Thoracic aorta (tissue), 2 donors: Measurements from ENCODE around the gene CAMKK2. TPM values are rescaled to one million over a fixed set of nuclear protein-coding genes. Genes with fewer than 3 reads are reported as not detected.
"Not testable (repeated sequence)": the region's sequence is repeated elsewhere in the genome, so short reads cannot be mapped to it uniquely, and the experiment has no call there.

Source experiments
- ATAC-seq: fragments of 150-250 bp; one replicate; pipeline ENCODE4 v1.8.0; 2017; ENCODE audit warnings: low read depth; ENCODE audit not compliant: insufficient number of reproducible peaks, low FRiP score
- DNase-seq: peaks from one replicate; pipeline ENCODE4 v3.0.0-alpha.2; 2020; ENCODE audit warnings: low spot score
- H3K27ac ChIP-seq, 2 donors: fragments of 200-600 bp; sonication (generic); 1 replicate in 1 of 2; 2 replicates in 1 of 2; pipeline ENCODE4 v1.5.1; 2016; ENCODE audit warnings: mild to moderate bottlenecking in 2 of 2, moderate library complexity in 2 of 2
- H3K27me3 ChIP-seq: fragments of 200-600 bp; sonication (generic); replicated peaks from 2 replicates; pipeline ENCODE4 v1.6.0; 2016; ENCODE audit warnings: mild to moderate bottlenecking; ENCODE audit not compliant: insufficient read depth
- H3K36me3 ChIP-seq: fragments of 200-600 bp; sonication (generic); one replicate; pipeline ENCODE4 v1.5.1; 2016
- H3K4me1 ChIP-seq, 2 donors: fragments of 200-600 bp; sonication (generic); 1 replicate in 1 of 2; 2 replicates in 1 of 2; pipeline versions ENCODE4 v1.5.1 to v1.6.0; 2016; ENCODE audit warnings: low read depth in 2 of 2, mild to moderate bottlenecking in 1 of 2; ENCODE audit not compliant: control insufficient read depth in 1 of 2
- H3K4me3 ChIP-seq: fragments of 200-600 bp; sonication (generic); 2 replicates; pipeline ENCODE4 v1.5.1; 2016; ENCODE audit warnings: mild to moderate bottlenecking
- H3K9me3 ChIP-seq: fragments of 200-600 bp; sonication (generic); 2 replicates; pipeline ENCODE4 v1.5.1; 2016
- total RNA-seq, 2 donors: library from RNA; depleted of rRNA; stranded (reverse); fragments of >200 nt; gene quantifications; one replicate each; pipeline versions ENCODE4 v1.1.0 to v1.2.3, GENCODE V29; 2016
- TF ChIP-seq, protein P1 (sequence below): fragments of 200-600 bp; sonication (generic); IDR thresholded peaks from one replicate; pipeline ENCODE4 v1.5.1; 2019; ENCODE audit warnings: antibody characterized with exemption

Gene CAMKK2
- total RNA-seq, 2 donors from 2014 or later = 41.8 to 49.9 TPM

DNA sequence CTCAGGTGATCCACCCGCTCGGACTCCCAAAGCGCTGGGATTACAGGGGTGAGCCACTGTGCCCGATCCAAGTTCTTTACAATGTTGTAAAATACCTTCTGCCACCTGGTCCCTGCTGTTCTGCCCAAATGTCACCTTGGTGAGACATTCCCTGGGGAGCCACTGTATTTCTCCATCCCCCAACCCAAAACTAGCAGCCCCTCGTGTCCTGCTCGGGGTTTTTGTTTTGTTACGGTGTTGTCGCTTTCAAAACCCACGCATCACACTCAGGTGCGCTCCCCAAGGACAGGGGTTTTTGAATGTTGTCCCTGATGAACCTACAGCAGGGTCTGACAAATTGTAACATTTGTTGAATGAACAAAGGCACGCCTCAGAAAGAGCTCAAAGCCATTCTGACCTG, 37.4 kb downstream of the CAMKK2 start:
- no peak for DNase-seq
- H3K4me3 ChIP-seq = no peak overlapping the region
- no peak for ATAC-seq

DNA sequence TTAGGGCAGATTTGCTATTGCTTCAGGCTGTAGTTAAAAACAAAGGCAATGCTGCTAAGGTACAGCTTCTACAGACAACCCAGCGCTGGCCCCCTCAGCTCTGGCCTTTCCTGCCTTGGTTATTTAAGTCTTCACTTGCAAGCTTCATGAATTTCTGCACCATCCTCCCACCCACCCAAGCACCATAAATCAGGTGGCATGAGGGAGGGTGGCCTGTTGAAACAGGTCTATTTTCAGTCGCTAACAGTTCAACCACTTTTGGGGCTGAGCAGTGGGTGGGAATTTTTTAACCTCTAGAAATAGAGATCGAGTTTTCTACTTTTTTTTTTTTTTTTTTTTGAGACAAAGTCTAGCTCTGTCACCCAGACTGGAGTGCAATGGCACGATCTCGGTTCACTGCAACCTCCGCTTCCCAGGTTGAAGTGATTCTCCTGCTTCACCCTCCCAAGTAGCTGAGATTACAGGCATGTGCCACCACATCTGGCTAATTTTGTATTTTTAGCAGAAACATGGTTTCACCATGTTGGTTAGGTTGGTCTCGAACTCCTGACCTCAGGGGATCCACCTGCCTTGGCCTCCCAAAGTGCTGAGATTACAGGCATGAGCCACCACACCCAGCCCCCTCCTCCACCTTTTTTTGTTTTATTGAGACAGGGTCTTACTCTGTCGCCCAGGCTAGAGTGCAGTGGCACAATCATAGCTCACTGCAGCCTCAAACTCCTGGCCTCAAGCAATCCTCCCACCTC, 38.6 kb downstream of the CAMKK2 start:
- H3K27me3 ChIP-seq, H3K9me3 ChIP-seq, H3K4me1 ChIP-seq, ATAC-seq, DNase-seq, H3K27ac ChIP-seq, H3K4me3 ChIP-seq: not testable (repeated sequence)
- peaks cover 29% of the 10 kb centered on the region for H3K36me3 ChIP-seq

More for the DNA sequence above, 37.4 kb downstream of the CAMKK2 start:
- Histone ChIP-seq H3K27me3 (no peaks in the 10 kb centered on the region), H3K4me1 (no peaks in the 10 kb centered on the region), H3K27ac (no peak overlapping the region), H3K9me3 (no peaks in the 10 kb centered on the region), H3K36me3 (peaks cover 29% of the 10 kb centered on the region)
- TF ChIP-seq, protein P1, sequence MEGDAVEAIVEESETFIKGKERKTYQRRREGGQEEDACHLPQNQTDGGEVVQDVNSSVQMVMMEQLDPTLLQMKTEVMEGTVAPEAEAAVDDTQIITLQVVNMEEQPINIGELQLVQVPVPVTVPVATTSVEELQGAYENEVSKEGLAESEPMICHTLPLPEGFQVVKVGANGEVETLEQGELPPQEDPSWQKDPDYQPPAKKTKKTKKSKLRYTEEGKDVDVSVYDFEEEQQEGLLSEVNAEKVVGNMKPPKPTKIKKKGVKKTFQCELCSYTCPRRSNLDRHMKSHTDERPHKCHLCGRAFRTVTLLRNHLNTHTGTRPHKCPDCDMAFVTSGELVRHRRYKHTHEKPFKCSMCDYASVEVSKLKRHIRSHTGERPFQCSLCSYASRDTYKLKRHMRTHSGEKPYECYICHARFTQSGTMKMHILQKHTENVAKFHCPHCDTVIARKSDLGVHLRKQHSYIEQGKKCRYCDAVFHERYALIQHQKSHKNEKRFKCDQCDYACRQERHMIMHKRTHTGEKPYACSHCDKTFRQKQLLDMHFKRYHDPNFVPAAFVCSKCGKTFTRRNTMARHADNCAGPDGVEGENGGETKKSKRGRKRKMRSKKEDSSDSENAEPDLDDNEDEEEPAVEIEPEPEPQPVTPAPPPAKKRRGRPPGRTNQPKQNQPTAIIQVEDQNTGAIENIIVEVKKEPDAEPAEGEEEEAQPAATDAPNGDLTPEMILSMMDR = no peak

DNA sequence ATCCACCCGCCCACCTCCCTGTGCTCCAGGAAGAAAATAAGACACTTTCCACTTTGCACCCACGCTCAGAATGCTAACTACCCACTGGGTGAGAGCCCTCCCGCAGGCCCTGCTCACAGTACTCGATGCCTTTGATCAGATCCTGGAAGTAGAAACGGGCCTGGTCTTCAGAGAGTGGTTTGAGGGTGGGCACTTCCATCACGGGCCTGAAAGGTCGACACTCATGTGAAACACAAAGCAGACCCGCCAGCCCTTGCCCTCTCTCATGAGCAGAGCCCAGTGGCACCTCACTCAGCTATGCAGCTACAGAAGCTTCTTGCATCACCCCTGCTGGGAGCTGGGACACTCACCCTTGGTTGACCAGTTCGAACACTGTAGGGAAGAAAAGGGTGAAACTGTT, 41.1 kb downstream of the CAMKK2 start:
- TF ChIP-seq, protein P1 = no peak
- H3K27ac ChIP-seq = no peak overlapping the region
- no peak for ATAC-seq

DNA sequence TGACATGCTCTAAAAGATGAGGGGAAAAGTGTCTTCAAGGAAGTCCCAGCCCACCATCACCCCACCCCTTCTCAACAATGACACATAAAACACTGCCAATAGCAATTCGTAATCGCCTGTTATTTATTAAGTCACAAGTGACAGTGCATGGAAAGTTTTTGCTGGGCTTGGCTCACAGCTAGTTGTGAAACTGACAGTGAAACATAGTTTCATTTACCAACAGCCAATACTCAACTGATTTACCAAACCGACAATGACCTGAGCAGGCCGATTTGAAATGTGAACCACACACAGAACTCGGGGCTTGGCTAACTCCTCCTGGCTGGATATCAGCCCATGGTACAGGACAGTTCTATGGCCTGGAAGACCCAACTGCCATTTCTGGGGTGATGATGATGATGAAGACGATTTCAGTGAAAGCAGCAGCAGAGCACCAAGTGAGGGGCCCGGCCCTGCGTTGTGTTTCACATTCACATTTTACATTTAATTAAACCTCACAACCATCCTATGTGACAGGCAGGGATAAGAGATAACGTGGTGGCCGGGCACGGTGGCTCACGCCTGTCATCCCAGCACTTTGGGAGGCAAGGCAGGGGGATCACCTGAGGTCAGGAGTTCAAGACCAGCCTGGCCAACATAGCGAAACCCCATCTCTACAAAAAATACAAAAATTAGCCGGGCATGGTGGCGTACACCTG, 42.7 kb downstream of the CAMKK2 start:
- H3K27me3 ChIP-seq = no peaks in the 10 kb centered on the region
- H3K27ac ChIP-seq = no peak overlapping the region
- no peak for ATAC-seq
- TF ChIP-seq, protein P1 = no peak
- H3K36me3 ChIP-seq = peaks cover 35% of the 10 kb centered on the region
- no peaks in the 10 kb centered on the region for H3K9me3 ChIP-seq
- no peak overlapping the region for H3K4me3 ChIP-seq
- no peaks in the 10 kb centered on the region for H3K4me1 ChIP-seq
- no peak for DNase-seq

More for the DNA sequence above, 41.1 kb downstream of the CAMKK2 start:
- Histone ChIP-seq H3K27me3 (no peaks in the 10 kb centered on the region), H3K4me1 (no peaks in the 10 kb centered on the region), H3K36me3 (peaks cover 39% of the 10 kb centered on the region), H3K4me3 (no peak overlapping the region), H3K9me3 (no peaks in the 10 kb centered on the region)
- no peak for DNase-seq

DNA sequence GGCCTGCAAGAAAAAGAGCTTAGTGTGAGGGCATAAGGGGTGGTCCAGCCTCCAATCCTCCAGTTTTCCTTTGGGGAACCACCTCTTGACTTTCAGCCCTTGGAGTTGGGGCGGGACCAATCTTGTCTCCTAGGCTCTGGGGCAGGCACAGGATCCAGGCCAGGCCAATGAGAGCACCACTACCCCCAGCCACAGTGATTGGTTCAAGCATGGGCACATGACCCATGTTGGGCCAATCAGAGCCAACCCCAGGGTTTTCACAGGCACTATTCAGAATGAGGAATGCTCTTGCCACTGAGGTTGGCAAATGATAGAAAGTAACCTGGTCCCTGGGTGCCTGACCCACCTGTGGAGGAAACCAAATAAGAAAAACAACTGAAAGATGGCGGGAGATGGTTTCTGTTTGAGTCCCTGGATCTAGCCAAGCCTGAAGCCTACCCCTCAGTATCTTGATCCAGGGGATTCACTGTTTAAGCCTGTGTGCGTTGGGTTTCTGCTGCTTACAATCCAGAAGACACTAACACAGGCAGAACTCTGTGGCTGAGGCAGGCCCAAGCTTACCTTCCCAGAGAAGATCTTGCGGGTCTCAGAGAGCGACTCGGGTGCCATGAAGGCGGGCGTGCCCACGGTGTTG, 43.7 kb downstream of the CAMKK2 start:
- TF ChIP-seq, protein P1 = no peak
- Histone ChIP-seq H3K27ac (no peak overlapping the region), H3K9me3 (no peaks in the 10 kb centered on the region), H3K4me1 (no peaks in the 10 kb centered on the region), H3K27me3 (no peaks in the 10 kb centered on the region), H3K4me3 (no peak overlapping the region), H3K36me3 (peaks cover 33% of the 10 kb centered on the region)
- no peak for ATAC-seq
- no peak for DNase-seq
